Measurements from ENCODE around the gene NT5DC4.

The NT5DC4 gene

DNA sequence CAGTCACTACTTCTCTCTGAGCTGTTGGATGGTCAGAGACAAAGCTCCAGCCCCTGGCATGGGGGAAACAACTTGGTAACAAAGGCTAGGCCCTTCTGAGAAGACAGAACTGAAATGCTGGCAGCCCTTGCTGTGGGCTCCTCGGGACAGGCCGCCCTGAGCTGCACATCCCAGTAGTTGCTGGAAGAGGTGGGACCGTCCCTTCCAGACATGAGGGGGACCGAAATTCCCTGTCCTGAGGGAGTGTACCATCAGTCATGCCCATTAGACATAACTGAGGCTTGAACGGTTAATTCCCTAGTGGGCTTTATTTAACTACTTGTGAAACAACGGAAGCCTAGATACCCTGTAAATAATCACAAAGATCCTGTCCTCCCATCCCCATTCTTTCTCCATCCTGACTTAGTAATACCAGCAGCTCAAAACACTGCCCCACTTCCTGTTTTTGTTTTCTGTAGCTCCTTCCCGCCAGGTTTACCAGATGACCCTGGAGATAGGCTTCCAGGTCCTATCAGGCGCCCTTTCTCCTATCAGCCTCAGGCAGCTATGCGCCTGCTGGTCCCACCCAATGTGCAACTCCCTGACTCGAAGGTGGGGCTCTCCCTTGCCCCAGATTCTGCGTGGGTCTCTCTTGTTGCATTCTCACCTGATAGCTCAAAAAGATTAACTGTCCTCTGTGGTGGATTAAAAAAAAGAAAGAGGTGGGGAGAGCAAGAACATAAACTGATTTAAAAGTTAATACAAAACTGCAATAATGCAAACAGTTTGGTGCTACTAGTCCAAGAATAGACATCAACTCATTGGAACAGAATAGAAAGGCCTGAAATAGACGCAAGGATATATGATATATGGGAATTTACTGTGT is 37.0 kb upstream of the NT5DC4 start:
- TF ChIP-seq, protein P1, sequence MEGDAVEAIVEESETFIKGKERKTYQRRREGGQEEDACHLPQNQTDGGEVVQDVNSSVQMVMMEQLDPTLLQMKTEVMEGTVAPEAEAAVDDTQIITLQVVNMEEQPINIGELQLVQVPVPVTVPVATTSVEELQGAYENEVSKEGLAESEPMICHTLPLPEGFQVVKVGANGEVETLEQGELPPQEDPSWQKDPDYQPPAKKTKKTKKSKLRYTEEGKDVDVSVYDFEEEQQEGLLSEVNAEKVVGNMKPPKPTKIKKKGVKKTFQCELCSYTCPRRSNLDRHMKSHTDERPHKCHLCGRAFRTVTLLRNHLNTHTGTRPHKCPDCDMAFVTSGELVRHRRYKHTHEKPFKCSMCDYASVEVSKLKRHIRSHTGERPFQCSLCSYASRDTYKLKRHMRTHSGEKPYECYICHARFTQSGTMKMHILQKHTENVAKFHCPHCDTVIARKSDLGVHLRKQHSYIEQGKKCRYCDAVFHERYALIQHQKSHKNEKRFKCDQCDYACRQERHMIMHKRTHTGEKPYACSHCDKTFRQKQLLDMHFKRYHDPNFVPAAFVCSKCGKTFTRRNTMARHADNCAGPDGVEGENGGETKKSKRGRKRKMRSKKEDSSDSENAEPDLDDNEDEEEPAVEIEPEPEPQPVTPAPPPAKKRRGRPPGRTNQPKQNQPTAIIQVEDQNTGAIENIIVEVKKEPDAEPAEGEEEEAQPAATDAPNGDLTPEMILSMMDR (IDR thresholded peaks at IDR 0.05; ENCODE audit: extremely low read depth, insufficient read depth, missing control alignments) = no peak
- DNase-seq (ENCODE audit: low spot score) = no peak
- in situ Hi-C loops (cut with MboI; ENCODE audit: low pct_unique_long_range_greater_than_20kb, low sequenced_read_pairs, unreplicated experiment) = no loop called here

DNA sequence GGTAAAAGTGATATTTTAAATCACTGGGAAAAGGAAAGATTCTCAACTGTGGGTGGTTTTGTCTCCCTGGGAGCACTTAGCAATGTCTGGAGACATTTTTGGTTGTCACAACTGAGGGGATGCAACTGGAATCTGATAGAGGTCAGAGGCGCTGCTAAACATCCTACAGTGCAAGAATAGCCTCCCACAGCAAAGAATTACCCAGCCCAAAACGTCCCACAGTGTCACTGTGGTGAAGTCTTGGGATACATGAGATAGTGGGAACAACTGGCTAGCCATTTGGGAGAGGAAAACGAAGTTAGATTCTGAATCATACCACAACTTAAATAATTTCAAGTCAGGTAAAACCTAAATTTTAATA is 36.4 kb upstream of the NT5DC4 start:
- in situ Hi-C loops (cut with MboI; ENCODE audit: low pct_unique_long_range_greater_than_20kb, low sequenced_read_pairs, unreplicated experiment) = no loop called here
- no peak for DNase-seq (ENCODE audit: low spot score)

DNA sequence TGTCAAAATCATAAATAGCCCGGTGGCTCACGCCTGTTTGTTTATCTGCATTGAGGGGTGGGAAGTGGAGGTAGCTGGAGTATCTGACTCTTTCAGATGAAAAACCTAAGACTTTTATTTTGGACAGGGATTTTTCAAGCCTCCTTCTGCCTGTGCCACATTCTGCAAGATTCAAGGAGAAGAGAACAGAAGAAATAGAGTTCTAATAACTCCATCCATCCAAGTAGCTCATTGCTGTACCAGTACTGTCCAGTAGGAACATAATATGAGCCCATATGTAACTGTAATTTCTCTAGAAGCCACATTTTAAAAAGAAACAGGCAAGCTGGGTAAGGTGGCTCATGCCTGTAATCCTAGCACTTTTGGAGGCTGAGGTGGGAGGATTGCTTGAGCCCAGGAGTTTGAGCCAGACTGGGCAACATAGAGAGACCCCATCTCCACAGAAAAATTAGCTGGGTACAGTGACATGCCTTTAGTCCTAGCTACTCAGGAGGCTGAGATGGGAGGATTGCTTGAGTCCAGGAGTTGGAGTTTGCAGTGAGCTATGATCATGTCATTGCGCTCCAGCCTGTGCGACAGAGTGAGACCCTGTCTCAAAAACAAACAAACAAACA is 35.4 kb upstream of the NT5DC4 start:
- TF ChIP-seq, protein P1 (IDR thresholded peaks at IDR 0.05; ENCODE audit: extremely low read depth, insufficient read depth, missing control alignments) = no peak
- in situ Hi-C loops (cut with MboI; ENCODE audit: low pct_unique_long_range_greater_than_20kb, low sequenced_read_pairs, unreplicated experiment) = no loop called here
- DNase-seq (ENCODE audit: low spot score) = no peak

More for the DNA sequence above, 36.4 kb upstream of the NT5DC4 start:
- TF ChIP-seq, protein P1 (IDR thresholded peaks at IDR 0.05; ENCODE audit: extremely low read depth, insufficient read depth, missing control alignments) = no peak

DNA sequence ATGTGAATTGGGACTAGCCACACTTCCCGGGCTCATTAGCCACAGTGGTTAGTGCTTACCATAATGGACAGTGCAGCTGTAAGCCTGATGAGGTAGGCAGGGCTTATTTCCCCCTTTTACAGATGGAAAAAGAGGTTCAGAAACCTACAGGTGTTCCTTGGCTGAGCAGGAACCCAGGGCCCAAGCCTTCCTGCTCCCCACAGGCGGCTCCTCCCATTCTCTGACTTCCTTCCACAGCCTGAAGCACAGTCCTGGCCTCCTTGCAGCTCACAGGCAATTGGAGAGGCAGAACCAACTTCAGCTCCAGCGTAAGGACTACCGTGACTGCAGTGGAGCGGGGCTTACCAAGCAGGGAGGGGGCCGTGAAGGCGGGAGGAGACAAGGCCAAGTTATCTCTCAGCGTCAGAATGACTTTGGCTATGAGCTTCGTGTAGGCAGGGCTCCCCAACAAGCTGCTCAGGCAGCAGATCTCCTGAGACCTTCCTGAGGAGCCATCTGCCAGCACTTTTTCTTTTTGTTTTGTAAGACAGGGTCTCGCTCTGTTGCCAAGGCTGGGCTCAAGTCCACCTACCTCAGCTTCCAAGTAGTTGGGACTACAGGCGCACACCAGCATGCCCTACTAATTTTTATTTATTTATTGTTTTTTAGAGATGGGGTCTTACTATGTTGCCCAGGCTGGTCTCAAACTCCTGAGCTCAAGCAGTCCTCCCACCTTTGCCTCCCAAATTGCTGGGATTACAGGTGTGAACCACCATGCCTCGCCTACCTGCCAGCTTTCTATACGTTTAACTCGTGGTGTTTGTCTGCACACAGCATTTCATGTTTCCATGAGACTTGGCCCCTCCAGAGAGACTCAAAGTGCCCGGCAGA is 34.2 kb upstream of the NT5DC4 start:
- TF ChIP-seq, protein P1 (IDR thresholded peaks at IDR 0.05; ENCODE audit: extremely low read depth, insufficient read depth, missing control alignments) = no peak
- no peak for DNase-seq (ENCODE audit: low spot score)
- in situ Hi-C loops (cut with MboI; ENCODE audit: low pct_unique_long_range_greater_than_20kb, low sequenced_read_pairs, unreplicated experiment) = no loop called here

DNA sequence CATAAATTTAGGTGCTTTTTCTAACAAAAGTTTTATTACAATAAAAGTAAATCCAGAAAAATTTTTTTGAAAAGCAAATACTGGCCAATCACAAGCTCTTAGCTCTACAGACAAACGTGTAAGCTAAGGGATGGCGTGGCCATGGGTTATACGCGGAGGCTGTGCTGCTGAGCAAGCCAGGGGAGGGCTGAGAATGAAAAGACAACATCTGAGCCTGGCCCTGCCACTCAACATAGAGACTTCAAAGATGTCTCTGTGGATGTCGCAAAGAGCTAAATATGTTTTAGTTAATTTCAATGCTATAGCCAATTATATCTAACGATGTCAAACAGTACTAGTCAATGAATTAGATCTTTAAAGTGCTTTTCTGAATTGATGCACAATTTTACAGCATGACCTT is 33.3 kb upstream of the NT5DC4 start:
- DNase-seq (ENCODE audit: low spot score) = no peak

More for the DNA sequence above, 33.3 kb upstream of the NT5DC4 start:
- in situ Hi-C loops (cut with MboI; ENCODE audit: low pct_unique_long_range_greater_than_20kb, low sequenced_read_pairs, unreplicated experiment) = no loop called here
- TF ChIP-seq, protein P1 (IDR thresholded peaks at IDR 0.05; ENCODE audit: extremely low read depth, insufficient read depth, missing control alignments) = no peak

All from GM13977 (cell line).